ENCODE measurements around the gene ATP8B2. TPM values are rescaled to one million over a fixed set of nuclear protein-coding genes. Genes with fewer than 3 reads are reported as not detected.

ATP8B2 gene
- total RNA-seq, 1 donor from 2014 or later, result 32.9 TPM

DNA sequence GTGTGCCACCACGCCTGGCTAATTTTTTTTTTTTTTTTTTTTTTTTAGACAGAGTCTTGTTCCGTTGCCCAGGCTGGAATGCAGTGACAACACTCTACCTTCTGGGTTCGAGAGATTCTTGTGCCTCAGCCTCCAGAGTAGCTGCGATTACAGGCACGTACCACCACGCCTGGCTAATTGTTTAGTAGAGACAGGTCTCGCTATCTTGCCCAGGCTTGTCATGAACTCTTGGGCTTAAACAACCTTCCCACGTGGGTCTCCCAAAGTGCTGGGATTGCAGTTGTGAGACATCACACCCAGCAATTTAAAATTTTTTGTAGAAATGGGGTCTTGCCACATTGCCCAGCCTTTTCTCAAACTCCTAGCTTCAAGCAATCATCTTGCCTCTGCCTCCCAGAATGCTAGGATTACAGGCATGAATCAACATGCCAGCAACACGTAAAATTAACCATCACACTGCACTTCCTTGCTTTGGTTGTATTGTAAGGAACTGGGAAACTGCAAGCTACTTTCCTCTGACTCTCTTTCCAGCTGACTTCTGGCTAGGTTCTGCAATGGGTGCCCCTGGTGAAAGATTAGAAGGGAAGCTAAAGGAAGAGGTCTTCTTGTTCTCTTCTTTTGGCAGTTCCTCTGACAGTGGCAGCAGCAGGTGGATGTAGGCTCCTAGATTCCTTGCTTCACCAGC is 65.9 kb downstream of the ATP8B2 start:
- DNase-seq (ENCODE audit: low spot score), result no peak

DNA sequence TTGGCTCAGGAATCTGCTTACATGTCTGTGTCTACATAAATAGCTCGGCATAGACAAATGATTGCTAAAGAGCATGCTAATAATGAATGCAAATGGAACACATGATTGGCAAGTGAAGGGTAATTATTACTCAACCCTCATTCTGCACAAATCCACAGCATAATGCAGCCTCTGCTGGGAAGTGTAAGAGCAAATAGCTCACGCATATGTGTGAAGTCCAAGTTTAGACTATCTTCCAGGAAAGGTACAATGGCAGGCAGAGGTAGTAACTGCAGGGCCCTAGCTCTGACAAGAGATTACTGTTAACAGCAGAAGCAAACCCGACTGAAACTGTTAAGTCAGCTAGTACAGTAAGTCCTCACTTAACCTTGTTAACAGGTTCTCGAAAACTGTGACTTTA is 72.8 kb downstream of the ATP8B2 start:
- no peak for DNase-seq (ENCODE audit: low spot score)

DNA sequence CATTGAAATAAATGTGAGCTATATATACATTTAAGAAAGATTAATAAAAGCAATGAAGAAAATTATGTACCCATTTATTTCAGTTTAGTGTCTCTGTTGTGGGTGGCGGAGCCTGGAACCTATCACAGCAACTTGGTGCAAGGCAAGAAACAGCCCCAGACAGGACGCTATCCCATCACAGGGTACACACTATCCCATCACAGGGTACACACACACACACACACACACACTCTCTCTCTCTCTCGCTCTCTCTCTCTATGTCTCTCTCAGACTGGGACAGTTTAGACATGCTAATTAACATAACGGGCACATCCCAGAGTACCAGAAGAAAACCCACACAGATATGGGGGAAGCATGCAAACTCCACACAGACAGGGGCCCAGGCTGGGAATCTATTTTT is 73.4 kb downstream of the ATP8B2 start:
- DNase-seq (ENCODE audit: low spot score), result no peak

DNA sequence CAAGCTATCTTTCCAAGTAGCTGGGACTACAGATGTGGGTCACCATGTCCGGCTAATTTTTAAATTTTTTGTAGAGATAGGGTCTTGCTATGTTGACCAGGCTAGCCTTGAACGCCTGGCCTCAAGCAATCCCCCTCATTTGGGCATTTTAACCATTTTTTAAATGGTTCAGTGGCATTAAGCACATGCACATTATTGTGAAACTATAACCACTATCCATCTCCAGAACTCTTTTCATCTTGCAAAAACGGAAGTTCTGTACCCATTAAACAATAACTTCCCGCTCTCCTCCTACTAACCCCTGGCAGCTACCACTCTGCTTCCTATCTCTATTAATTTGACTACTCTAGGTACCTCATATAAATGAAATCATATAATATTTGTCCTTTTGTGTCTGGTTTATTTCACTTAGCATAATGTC is 75.1 kb downstream of the ATP8B2 start:
- no peak for DNase-seq (ENCODE audit: low spot score)

Other genes starting within 250 kb of the ATP8B2 start
- gene NUP210L, start 170.5 kb upstream of the ATP8B2 start, total RNA-seq, result 0.06 TPM
- gene TPM3, start 133.4 kb upstream of the ATP8B2 start, total RNA-seq, result 283 TPM
- not detected for gene CFAP141, start 119.2 kb upstream of the ATP8B2 start, total RNA-seq
- 118 TPM for gene UBAP2L, start 104.6 kb upstream of the ATP8B2 start, total RNA-seq
- gene HAX1, start 52.9 kb upstream of the ATP8B2 start, total RNA-seq, result 63.1 TPM
- 0.32 TPM for gene AQP10, start 4.4 kb upstream of the ATP8B2 start, total RNA-seq
- gene IL6R, start 79.8 kb downstream of the ATP8B2 start, total RNA-seq, result 31.2 TPM
- 2.3 TPM for gene TDRD10, start 176.7 kb downstream of the ATP8B2 start, total RNA-seq
- 6.2 TPM for gene SHE, start 176.9 kb downstream of the ATP8B2 start, total RNA-seq
- gene UBE2Q1, start 233.1 kb downstream of the ATP8B2 start, total RNA-seq, result 84.0 TPM
- gene CHRNB2, start 242.3 kb downstream of the ATP8B2 start, total RNA-seq, result 0.17 TPM